Upper lobe of right lung (tissue), 1 donor: Measurements from ENCODE around the gene PARL. TPM values are rescaled to one million over a fixed set of nuclear protein-coding genes. Genes with fewer than 3 reads are reported as not detected.

Experiments
- ATAC-seq: fragments of 200-7000 bp; cut with Tn5 transposase; one replicate; pipeline ENCODE4 v1.9.1; 2020; ENCODE audit warnings: mild to moderate bottlenecking, moderate library complexity
- DNase-seq: peaks from one replicate; pipeline ENCODE4 v3.0.0-alpha.2; 2020
- H3K27ac ChIP-seq: fragments of 200-600 bp; one replicate; pipeline ENCODE4 v1.8.0; 2022
- H3K27me3 ChIP-seq: fragments of 200-600 bp; one replicate; pipeline ENCODE4 v1.8.0; 2022; ENCODE audit warnings: mild to moderate bottlenecking
- H3K36me3 ChIP-seq: fragments of 200-600 bp; one replicate; pipeline ENCODE4 v1.8.0; 2022
- H3K4me1 ChIP-seq: fragments of 200-600 bp; one replicate; pipeline ENCODE4 v1.8.0; 2022
- H3K4me3 ChIP-seq: fragments of 200-600 bp; one replicate; pipeline ENCODE4 v1.8.0; 2022; ENCODE audit warnings: mild to moderate bottlenecking
- H3K9me3 ChIP-seq: fragments of 200-600 bp; one replicate; pipeline ENCODE4 v1.8.0; 2022
- intact Hi-C: fragments of 100-400 bp; cut with DNase I; formaldehyde crosslinking; loops from one replicate; pipeline ENCODE4 v1.11.0; 2022
- total RNA-seq: library from RNA; stranded (reverse); fragmentation: NEBNext Ultra II Directional; extraction: Animal tissue kit (Norgen Biotek cat#: 25700); gene quantifications from one replicate; pipeline ENCODE4 v1.2.1, GENCODE V29; 2021
- TF ChIP-seq, protein P1 (sequence below): fragments of 200-600 bp; IDR thresholded peaks from one replicate; pipeline ENCODE4 v1.8.0; 2022; ENCODE audit warnings: antibody characterized with exemption
- donor health status: DM: no; HTN: yes; CAD: no; lungs with severe emphysema.

Gene PARL
- total RNA-seq, 1 donor from 2014 or later = 44.8 TPM

DNA sequence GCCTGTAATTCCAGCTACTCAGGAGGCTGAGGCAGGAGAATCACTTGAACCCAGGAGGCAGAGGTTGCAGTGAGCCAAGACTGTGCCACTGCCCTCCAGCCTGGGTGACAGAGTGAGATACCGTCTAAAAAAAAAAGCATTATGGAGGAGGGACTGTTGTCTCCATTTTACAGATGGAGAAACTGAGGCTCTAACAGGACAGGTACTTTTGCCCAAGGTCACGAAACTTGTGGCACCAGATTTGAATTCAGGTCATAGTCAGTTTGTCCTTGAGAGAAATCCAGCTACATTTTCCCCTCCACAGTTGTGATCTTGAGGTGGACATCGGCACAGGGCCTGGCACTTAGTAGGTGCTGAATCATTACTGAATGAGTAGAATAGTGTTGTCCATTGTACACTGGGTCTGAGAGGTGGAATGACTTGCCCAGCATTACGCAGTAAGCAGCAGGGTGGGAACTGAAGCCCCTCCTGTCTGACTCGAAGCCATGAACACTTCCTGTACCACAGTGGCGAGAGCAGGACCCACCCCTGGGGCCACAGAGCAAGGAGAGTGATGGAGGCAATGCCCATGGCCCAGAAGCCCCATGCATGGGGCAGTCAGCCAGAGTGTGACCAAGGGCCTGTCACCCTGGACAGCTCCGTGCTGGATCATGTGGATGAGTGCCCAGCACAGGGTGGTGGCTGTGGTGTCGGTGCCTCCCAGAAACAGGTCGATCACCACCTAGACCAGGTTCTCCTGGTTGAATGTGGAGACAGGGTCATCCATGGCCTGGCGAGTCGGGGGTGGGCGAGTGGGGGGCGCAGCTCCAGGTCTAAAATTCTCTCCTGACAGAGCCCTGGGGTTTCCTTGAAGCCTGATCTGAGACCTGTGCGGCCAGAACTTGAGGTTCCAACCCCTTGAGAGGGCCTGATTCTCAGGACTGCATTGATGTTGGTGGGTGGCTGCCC, 20.4 kb upstream of the PARL start:
- Histone ChIP-seq H3K27me3 (no peaks in the 10 kb centered on the region), H3K4me3 (no peak overlapping the region), H3K4me1 (no peaks in the 10 kb centered on the region), H3K27ac (no peak overlapping the region), H3K36me3 (no peaks in the 10 kb centered on the region), H3K9me3 (no peaks in the 10 kb centered on the region)
- TF ChIP-seq, protein P1, sequence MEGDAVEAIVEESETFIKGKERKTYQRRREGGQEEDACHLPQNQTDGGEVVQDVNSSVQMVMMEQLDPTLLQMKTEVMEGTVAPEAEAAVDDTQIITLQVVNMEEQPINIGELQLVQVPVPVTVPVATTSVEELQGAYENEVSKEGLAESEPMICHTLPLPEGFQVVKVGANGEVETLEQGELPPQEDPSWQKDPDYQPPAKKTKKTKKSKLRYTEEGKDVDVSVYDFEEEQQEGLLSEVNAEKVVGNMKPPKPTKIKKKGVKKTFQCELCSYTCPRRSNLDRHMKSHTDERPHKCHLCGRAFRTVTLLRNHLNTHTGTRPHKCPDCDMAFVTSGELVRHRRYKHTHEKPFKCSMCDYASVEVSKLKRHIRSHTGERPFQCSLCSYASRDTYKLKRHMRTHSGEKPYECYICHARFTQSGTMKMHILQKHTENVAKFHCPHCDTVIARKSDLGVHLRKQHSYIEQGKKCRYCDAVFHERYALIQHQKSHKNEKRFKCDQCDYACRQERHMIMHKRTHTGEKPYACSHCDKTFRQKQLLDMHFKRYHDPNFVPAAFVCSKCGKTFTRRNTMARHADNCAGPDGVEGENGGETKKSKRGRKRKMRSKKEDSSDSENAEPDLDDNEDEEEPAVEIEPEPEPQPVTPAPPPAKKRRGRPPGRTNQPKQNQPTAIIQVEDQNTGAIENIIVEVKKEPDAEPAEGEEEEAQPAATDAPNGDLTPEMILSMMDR = no peak
- ATAC-seq (peak; percentile 12), DNase-seq (no peak)
- intact Hi-C loops = no loop called here

DNA sequence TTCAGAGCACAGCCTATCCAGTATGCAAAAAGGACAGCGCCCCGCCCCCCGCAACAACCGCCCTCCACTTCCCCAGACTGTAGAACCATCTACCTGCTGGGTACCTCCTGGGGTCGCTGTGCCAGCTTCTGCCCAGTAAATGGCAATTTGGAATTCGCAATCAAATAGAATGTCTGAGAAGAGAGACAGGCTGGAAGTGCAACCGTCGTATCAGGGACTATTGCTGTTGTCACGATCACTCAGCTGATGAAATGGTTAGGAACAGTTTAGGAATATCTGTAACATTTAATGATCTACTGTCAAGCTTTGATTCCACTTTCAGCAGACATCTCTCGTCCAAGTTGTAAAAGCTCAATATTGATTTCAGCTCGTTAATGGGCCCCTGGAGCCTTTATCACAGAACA, 13.3 kb upstream of the PARL start:
- H3K27me3 ChIP-seq = no peaks in the 10 kb centered on the region
- H3K9me3 ChIP-seq = no peaks in the 10 kb centered on the region
- TF ChIP-seq, protein P1 = no peak
- H3K36me3 ChIP-seq = no peaks in the 10 kb centered on the region
- H3K4me3 ChIP-seq = no peak overlapping the region
- DNase-seq = no peak
- H3K4me1 ChIP-seq = no peaks in the 10 kb centered on the region
- no peak overlapping the region for H3K27ac ChIP-seq
- ATAC-seq = no peak
- intact Hi-C loops = loop anchor here (10.0 kb wide), 1 partner anchor 117 kb away; the partner anchor contains the start of gene ABCC5

DNA sequence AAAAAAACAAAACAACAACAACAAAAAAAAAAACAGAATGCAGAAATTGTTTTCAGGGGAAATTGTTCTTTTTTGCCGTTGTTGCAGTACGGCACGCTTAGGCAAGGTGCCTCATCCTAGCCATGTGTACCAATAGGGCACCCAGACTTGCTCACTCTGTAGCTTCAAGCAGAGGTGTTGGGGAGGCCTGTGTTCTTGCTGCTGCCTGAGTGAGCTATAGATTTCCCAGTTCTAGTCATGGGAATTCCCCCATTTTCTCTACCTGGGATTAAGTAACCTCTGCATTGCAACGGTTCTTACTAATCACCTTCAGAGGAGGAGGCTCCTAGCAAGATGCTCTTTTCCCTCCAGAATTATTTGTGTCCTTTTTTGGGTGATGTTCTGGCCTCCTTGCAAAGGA, 12.9 kb upstream of the PARL start:
- no peaks in the 10 kb centered on the region for H3K27me3 ChIP-seq
- TF ChIP-seq, protein P1 = no peak
- no peak for DNase-seq
- no peak for ATAC-seq
- H3K36me3 ChIP-seq = no peaks in the 10 kb centered on the region
- no peak overlapping the region for H3K27ac ChIP-seq
- intact Hi-C loops = loop anchor here (10.0 kb wide), 1 partner anchor 117 kb away; the partner anchor contains the start of gene ABCC5
- no peaks in the 10 kb centered on the region for H3K4me1 ChIP-seq
- H3K9me3 ChIP-seq = no peaks in the 10 kb centered on the region
- H3K4me3 ChIP-seq = no peak overlapping the region

DNA sequence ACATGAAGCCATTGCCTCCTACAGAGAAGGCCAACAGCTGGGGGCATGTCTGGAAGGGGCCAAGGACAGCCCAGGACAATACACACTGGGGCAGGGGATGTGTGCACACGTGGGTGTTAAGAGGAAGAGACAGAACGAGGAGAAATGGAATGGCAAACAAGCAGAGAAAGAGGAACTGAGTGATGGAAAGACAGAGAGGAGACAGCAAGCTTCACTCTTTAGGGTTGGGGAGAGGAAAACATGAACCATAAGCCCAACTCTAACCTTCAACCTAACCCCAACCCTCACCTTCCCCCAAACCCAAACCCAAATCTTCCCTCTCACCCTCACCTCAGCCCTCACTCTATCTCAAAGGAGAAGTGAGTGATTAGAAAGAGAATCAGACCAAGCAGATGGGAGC, 11.9 kb upstream of the PARL start:
- no peaks in the 10 kb centered on the region for H3K27me3 ChIP-seq
- H3K4me1 ChIP-seq = no peaks in the 10 kb centered on the region
- intact Hi-C loops = loop anchor here (10.0 kb wide), 1 partner anchor 118 kb away; the partner anchor contains the start of gene ABCC5
- H3K4me3 ChIP-seq = no peak overlapping the region
- ATAC-seq = peak; percentile 7
- no peaks in the 10 kb centered on the region for H3K36me3 ChIP-seq
- H3K9me3 ChIP-seq = no peaks in the 10 kb centered on the region
- TF ChIP-seq, protein P1 = no peak
- H3K27ac ChIP-seq = no peak overlapping the region
- DNase-seq = no peak

DNA sequence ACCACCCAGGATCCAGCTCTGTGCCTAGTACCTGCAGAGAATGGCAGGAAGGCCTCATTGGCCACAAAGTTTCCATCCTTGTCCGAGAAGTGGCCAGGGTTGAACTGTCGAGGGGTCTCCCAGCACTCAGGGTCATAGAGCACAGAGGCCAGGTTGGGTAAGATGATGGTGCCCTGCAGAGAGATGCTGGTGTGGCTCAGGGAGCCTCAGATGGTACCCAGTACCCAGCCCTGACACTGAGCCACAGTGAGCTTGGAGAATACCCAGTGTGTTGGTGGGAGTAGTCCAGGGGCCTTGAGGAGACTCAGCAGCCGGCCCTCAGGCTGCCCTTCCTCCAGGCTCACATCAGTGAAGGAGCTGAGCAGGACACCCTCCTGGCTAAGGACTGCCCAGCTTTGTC, 11.5 kb upstream of the PARL start:
- Histone ChIP-seq H3K27ac (no peak overlapping the region), H3K27me3 (no peaks in the 10 kb centered on the region), H3K36me3 (no peaks in the 10 kb centered on the region), H3K4me3 (no peak overlapping the region), H3K9me3 (no peaks in the 10 kb centered on the region), H3K4me1 (no peaks in the 10 kb centered on the region)
- DNase-seq = no peak
- intact Hi-C loops = loop anchor here (10.0 kb wide), 1 partner anchor 119 kb away; the partner anchor contains the start of gene ABCC5
- TF ChIP-seq, protein P1 = no peak
- peak; percentile 13 for ATAC-seq
